H9 (cell line): ENCODE results near the gene SLC12A9. TPM values are rescaled to one million over a fixed set of nuclear protein-coding genes. Genes with fewer than 3 reads are reported as not detected.

Source experiments
- DNase-seq: peaks from one replicate; pipeline ENCODE4 v3.0.0-alpha.2; 2017
- H2AFZ ChIP-seq: one replicate; pipeline ENCODE4 v1.6.1; 2013; ENCODE audit warnings: mild to moderate bottlenecking, low read length, control low read depth, moderate library complexity
- H2AK5ac ChIP-seq: 2 replicates; pipeline ENCODE4 v1.6.1; 2013; ENCODE audit warnings: low read length, control low read depth, mixed read lengths; ENCODE audit not compliant: insufficient read length
- H2BK120ac ChIP-seq: one replicate; pipeline ENCODE4 v1.6.1; 2013; ENCODE audit warnings: low read depth, mild to moderate bottlenecking, low read length, control low read depth, inconsistent platforms; ENCODE audit not compliant: poor library complexity, severe bottlenecking
- H2BK12ac ChIP-seq: 2 replicates; pipeline ENCODE4 v1.6.1; 2013; ENCODE audit warnings: low read length, control low read depth, mixed read lengths, low read depth; ENCODE audit not compliant: insufficient read length
- H2BK15ac ChIP-seq: 2 replicates; pipeline ENCODE4 v1.6.1; 2013; ENCODE audit warnings: low read depth, low read length, control low read depth
- H2BK20ac ChIP-seq: one replicate; pipeline ENCODE4 v1.6.1; 2013; ENCODE audit warnings: low read depth, mild to moderate bottlenecking, low read length, control low read depth, inconsistent platforms; ENCODE audit not compliant: poor library complexity, severe bottlenecking
- H2BK5ac ChIP-seq: 2 replicates; pipeline ENCODE4 v1.6.1; 2013; ENCODE audit warnings: low read length, control low read depth, mixed read lengths; ENCODE audit not compliant: insufficient read length
- H3K14ac ChIP-seq: 2 replicates; pipeline ENCODE4 v1.6.1; 2013; ENCODE audit warnings: low read length, control low read depth; ENCODE audit not compliant: insufficient read depth
- H3K18ac ChIP-seq: 2 replicates; pipeline ENCODE4 v1.6.1; 2013; ENCODE audit warnings: low read depth, mild to moderate bottlenecking, mixed read lengths, low read length, control low read depth; ENCODE audit not compliant: insufficient read length
- H3K23ac ChIP-seq: 2 replicates; pipeline ENCODE4 v1.6.1; 2013; ENCODE audit warnings: low read length, control low read depth, mixed read lengths, low read depth; ENCODE audit not compliant: insufficient read length
- H3K23me2 ChIP-seq: 2 replicates; pipeline ENCODE4 v1.6.1; 2013; ENCODE audit warnings: low read depth, mild to moderate bottlenecking, mixed read lengths, low read length, control low read depth; ENCODE audit not compliant: insufficient read length, poor library complexity, severe bottlenecking
- H3K27ac ChIP-seq: 2 replicates; pipeline ENCODE4 v1.5.1; 2013; ENCODE audit warnings: low read length, control low read depth, mixed read lengths, low read depth; ENCODE audit not compliant: insufficient read length
- H3K27me3 ChIP-seq: 2 replicates; pipeline ENCODE4 v1.6.1; 2013; ENCODE audit warnings: low read length, control low read depth, inconsistent platforms; ENCODE audit not compliant: insufficient read depth
- H3K4ac ChIP-seq: 2 replicates; pipeline ENCODE4 v1.6.1; 2013; ENCODE audit warnings: low read depth, mild to moderate bottlenecking, control low read depth, inconsistent platforms, low read length, moderate library complexity
- H3K4me1 ChIP-seq: 2 replicates; pipeline ENCODE4 v1.6.1; 2013; ENCODE audit warnings: low read length, control low read depth, inconsistent platforms; ENCODE audit not compliant: insufficient read depth
- H3K4me2 ChIP-seq: 2 replicates; pipeline ENCODE4 v1.6.1; 2013; ENCODE audit warnings: low read length, control low read depth, mixed read lengths; ENCODE audit not compliant: insufficient read length, insufficient read depth
- H3K56ac ChIP-seq: 2 replicates; pipeline ENCODE4 v1.6.1; 2013; ENCODE audit warnings: low read depth, mild to moderate bottlenecking, mixed read lengths, low read length, control low read depth; ENCODE audit not compliant: insufficient read length
- H3K79me1 ChIP-seq: 2 replicates; pipeline ENCODE4 v1.6.1; 2013; ENCODE audit warnings: low read depth, mild to moderate bottlenecking, moderate library complexity, low read length, control low read depth, inconsistent platforms; ENCODE audit not compliant: insufficient read depth, poor library complexity, severe bottlenecking
- H3K79me2 ChIP-seq: 2 replicates; pipeline ENCODE4 v1.6.1; 2013; ENCODE audit warnings: low read length, control low read depth, inconsistent platforms; ENCODE audit not compliant: insufficient read depth
- H3K9ac ChIP-seq: 2 replicates; pipeline ENCODE4 v1.6.1; 2013; ENCODE audit warnings: low read length, control low read depth, mixed read lengths; ENCODE audit not compliant: insufficient read length; ENCODE audit errors: extremely low read depth
- H3K9me3 ChIP-seq: one replicate; pipeline ENCODE4 v1.6.1; 2013; ENCODE audit warnings: low read depth, low read length, inconsistent platforms; ENCODE audit not compliant: control insufficient read depth
- H3T11ph ChIP-seq: one replicate; pipeline ENCODE4 v1.6.1; 2013; ENCODE audit warnings: mild to moderate bottlenecking, low read length, control low read depth, inconsistent platforms
- H4K20me1 ChIP-seq: one replicate; pipeline ENCODE4 v1.6.1; 2013; ENCODE audit not compliant: control insufficient read depth, insufficient read length, insufficient read depth
- H4K5ac ChIP-seq: 2 replicates; pipeline ENCODE4 v1.6.1; 2013; ENCODE audit warnings: low read depth, mild to moderate bottlenecking, mixed read lengths, low read length, control low read depth; ENCODE audit not compliant: insufficient read length
- H4K8ac ChIP-seq: replicated peaks from 2 replicates; pipeline ENCODE4 v1.6.1; 2013; ENCODE audit warnings: low read length, control low read depth, mixed read lengths, low read depth; ENCODE audit not compliant: insufficient read length
- H4K91ac ChIP-seq: 2 replicates; pipeline ENCODE4 v1.6.1; 2013; ENCODE audit warnings: low read depth, mild to moderate bottlenecking, moderate library complexity, mixed read lengths, low read length, control low read depth; ENCODE audit not compliant: insufficient read length
- H3K27ac Mint-ChIP-seq, 3 experiments: 2 replicates in 2 of 3; 3 replicates in 1 of 3; pipeline ENCODE4 v1.8.0; 2020 to 2021; ENCODE audit warnings: mixed read lengths in 3 of 3, mild to moderate bottlenecking in 1 of 3, moderate library complexity in 1 of 3
- H3K27me3 Mint-ChIP-seq: 2 replicates; pipeline ENCODE4 v1.8.0; 2021; ENCODE audit warnings: low read depth, mild to moderate bottlenecking, moderate library complexity, mixed read lengths
- H3K36me3 Mint-ChIP-seq, 3 experiments: 2 replicates in 2 of 3; 3 replicates in 1 of 3; pipeline ENCODE4 v1.8.0; 2020 to 2021; ENCODE audit warnings: low read depth in 3 of 3, mixed read lengths in 3 of 3; ENCODE audit not compliant: insufficient read depth in 1 of 3
- H3K4me1 Mint-ChIP-seq, 2 experiments: 2 replicates each; pipeline ENCODE4 v1.8.0; 2020; ENCODE audit warnings: mixed read lengths in 2 of 2
- H3K4me3 Mint-ChIP-seq, 2 experiments: 2 replicates in 1 of 2; 3 replicates in 1 of 2; pipeline ENCODE4 v1.8.0; 2020 to 2021; ENCODE audit warnings: mild to moderate bottlenecking in 2 of 2, mixed read lengths in 2 of 2, moderate library complexity in 1 of 2
- H3K9me3 Mint-ChIP-seq, 2 experiments: 2 replicates in 1 of 2; 3 replicates in 1 of 2; pipeline ENCODE4 v1.8.0; 2020; ENCODE audit warnings: mild to moderate bottlenecking in 2 of 2, mixed read lengths in 2 of 2, moderate library complexity in 1 of 2
- WGBS: extraction: QIAGEN DNeasy Blood & Tissue Kit; methylation state at CpG from one replicate; pipeline ENCODE4 v1.1.7; 2013; ENCODE audit warnings: missing lambda C conversion rate, low lambda C conversion rate, mixed read lengths; ENCODE audit not compliant: insufficient read length; ENCODE audit errors: extremely low coverage; 5-methylcytosine and 5-hydroxymethylcytosine counted together
- total RNA-seq: library from RNA; stranded (reverse); gene quantifications from 2 replicates; pipeline ENCODE4 v1.2.1, GENCODE V29; 2021
- TF ChIP-seq, protein P1 (sequence below): fragments of 200-600 bp; sonication (generic); conservative IDR thresholded peaks from 3 replicates; pipeline ENCODE4 v1.8.0; 2021; ENCODE audit warnings: antibody characterized with exemption, mild to moderate bottlenecking

SLC12A9 gene
- total RNA-seq, 1 experiment from 2014 or later: 43.0 TPM

- Mint-ChIP-seq H3K27ac (no peak overlapping the region; a peak in 1 of 7 replicates), H3K36me3 (no peaks in the 10 kb centered on the region), H3K9me3 (no peaks in the 10 kb centered on the region), H3K4me3 (no peak overlapping the region), H3K27me3 (peaks cover 11% of the 10 kb centered on the region), H3K4me1 (peaks cover 2 to 5% of the 10 kb centered on the region in 2 experiments; a peak in 2 of 4 replicates)
- H3K14ac ChIP-seq: no peak overlapping the region
- no peak overlapping the region for H2AFZ ChIP-seq
- H4K5ac ChIP-seq: no peak overlapping the region
- H3K4ac ChIP-seq: no peak overlapping the region
- no peak overlapping the region for H2BK5ac ChIP-seq
- no peak overlapping the region for H2AK5ac ChIP-seq
- H3K23ac ChIP-seq: no peak overlapping the region
- H3K27ac ChIP-seq: no peak overlapping the region
- no peak overlapping the region for H4K91ac ChIP-seq
- H3K9ac ChIP-seq: no peak overlapping the region
- H3K27me3 ChIP-seq: no peaks in the 10 kb centered on the region
- no peaks in the 10 kb centered on the region for H3K9me3 ChIP-seq
- no peaks in the 10 kb centered on the region for H4K20me1 ChIP-seq
- no CpG with 5 or more reads among the region's 5 CpGs for WGBS
- no peaks in the 10 kb centered on the region for H3K79me2 ChIP-seq
- H2BK12ac ChIP-seq: no peak overlapping the region
- no peak overlapping the region for H2BK15ac ChIP-seq
- no peak overlapping the region for H2BK20ac ChIP-seq
- no peaks in the 10 kb centered on the region for H3K23me2 ChIP-seq
- no peak for DNase-seq
- H3T11ph ChIP-seq: no peak overlapping the region
- no peak overlapping the region for H3K4me2 ChIP-seq
- no peaks in the 10 kb centered on the region for H3K79me1 ChIP-seq
- no peak overlapping the region for H4K8ac ChIP-seq
- no peak overlapping the region for H3K18ac ChIP-seq
- H2BK120ac ChIP-seq: no peak overlapping the region
- TF ChIP-seq, protein P1, sequence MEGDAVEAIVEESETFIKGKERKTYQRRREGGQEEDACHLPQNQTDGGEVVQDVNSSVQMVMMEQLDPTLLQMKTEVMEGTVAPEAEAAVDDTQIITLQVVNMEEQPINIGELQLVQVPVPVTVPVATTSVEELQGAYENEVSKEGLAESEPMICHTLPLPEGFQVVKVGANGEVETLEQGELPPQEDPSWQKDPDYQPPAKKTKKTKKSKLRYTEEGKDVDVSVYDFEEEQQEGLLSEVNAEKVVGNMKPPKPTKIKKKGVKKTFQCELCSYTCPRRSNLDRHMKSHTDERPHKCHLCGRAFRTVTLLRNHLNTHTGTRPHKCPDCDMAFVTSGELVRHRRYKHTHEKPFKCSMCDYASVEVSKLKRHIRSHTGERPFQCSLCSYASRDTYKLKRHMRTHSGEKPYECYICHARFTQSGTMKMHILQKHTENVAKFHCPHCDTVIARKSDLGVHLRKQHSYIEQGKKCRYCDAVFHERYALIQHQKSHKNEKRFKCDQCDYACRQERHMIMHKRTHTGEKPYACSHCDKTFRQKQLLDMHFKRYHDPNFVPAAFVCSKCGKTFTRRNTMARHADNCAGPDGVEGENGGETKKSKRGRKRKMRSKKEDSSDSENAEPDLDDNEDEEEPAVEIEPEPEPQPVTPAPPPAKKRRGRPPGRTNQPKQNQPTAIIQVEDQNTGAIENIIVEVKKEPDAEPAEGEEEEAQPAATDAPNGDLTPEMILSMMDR: no peak
- H3K56ac ChIP-seq: no peak overlapping the region
- H3K4me1 ChIP-seq: no peaks in the 10 kb centered on the region
Observed at GRCh38 chr7:100901921-100902332, 49.4 kb downstream of the SLC12A9 start.
